HG03108 (cell line): Measurements from ENCODE around the gene NKAP.
"Not testable (repeated sequence)": the region's sequence is repeated elsewhere in the genome, so short reads cannot be mapped to it uniquely, and the experiment has no call there.

Experiments used
- ATAC-seq: cut with Tn5 transposase; IDR thresholded peaks from one replicate; pipeline ENCODE4 v1.9.1; 2021; ENCODE audit warnings: moderate library complexity; ENCODE audit not compliant: unreplicated experiment

Gene NKAP

DNA sequence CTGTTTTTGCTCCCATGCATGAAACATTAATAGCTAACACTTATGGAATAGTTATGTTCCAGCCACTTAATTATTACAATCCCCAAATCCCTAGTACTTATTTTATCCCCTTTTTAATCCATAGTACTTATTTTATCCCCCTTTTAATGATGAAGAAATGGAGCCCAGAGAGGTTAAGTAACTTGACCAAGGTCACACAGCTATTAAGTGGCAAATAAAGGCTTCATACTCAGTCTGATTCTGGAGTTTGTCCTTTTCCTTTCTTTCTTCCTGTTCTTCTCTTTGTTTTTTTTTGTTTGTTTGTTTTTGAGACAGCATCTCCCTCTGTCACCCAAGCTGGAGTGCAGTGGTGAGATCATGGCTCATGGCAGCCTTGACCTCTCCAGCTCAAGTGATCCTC lies 2.2 kb downstream of the NKAP start:
- ATAC-seq = no peak

DNA sequence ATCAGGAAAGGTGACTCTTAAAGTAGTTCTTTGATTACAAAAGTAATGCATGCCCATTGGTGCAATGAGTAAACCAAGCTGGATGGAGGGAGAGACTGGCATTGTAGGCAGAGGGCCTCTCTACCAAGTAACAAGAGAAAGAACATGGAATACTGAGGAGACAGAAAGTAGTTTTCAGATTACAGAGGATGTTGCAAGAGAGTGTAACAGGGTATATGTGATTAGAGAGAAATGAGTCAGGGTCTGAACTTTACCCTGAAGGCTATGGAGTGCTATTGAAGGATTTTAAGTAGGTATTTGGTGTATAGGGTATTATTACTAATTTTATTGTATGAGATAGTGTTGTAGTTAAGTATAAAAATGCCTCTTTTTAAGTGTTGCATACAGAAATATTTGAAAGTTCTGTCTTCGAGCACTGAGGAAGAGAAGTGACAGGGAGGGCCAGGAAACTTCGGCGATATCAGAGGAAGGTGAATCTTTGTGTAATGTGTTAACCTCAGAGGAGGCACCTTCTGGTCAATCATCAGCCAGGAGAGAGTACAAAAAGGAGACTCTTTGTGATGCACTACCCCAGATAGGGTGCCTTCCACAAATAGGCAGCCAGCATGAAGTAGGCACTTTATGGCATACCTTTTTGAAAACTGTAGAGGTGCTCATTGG lies 8.2 kb downstream of the NKAP start:
- ATAC-seq = no peak

DNA sequence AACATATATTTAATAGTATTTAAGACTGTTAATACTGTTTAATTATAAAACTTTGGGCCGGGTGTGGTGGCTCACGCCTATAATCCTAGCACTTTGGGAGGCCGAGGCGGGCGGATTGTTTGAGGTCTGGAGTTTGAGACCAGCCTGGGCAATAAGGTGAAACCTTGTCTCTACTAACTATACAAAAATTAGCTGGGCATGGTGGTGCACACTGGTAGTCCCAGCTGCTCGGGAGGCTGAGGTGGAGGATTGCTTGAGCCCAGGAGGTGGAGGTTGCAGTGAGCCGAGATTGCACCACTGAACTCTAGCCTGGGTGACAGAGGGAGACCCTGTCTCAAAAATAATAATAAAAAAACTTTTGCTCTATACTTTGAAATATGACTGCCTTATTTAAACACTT lies 21.2 kb downstream of the NKAP start:
- ATAC-seq = not testable (repeated sequence)

DNA sequence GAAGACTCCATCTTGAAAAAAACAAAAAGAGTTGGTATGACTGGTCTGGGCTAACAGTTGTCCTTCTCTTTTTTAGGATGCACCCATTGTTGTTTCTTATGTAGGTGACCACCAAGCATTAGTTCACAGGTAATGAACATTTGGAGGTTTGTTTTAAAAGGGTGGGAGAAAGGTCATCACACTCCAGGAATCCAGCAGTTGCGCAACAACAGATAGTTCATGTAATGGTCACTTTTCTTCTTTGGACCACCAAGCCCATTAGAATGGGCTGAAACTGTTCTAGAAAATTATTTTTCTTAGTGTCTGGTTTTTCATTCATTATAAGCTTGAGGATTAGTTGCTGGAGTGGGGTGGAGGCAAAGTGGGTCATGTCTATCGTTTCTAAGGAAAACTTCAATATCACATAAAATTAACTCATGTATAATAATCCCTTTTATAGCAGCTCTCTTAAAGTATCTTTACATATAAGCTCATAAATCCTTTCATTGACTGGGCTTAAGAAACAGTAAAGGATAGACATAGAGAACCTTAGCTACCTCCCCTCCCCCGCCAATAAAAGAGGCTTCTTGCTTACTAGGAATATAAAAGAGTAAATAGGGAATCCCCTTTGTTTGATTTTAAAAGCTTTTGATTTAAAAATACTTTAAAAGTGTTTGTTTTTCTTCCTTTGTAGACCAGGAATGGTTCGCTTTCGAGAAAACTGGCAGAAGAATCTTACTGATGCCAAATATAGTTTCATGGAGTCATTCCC lies 23.5 kb downstream of the NKAP start:
- no peak for ATAC-seq

DNA sequence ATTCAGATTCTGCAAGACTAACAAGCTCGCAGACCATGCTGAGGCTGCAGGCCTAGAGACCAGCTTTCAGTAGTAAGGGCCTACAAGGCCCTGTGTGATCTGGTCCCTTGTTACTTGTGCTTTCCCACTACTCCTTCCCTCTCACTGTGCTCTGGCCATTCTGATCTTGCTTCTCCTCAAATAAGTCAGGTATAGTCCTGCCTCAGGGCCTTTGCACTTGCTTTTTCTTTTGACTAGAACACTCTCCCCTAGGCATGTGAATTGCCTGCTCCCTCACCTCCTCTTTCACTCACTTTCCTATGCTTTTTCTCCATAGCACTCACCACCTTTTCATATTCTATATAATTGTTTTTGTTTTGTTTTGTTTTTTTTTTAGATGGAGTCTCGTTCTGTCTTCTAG lies 25.7 kb downstream of the NKAP start:
- no peak for ATAC-seq

DNA sequence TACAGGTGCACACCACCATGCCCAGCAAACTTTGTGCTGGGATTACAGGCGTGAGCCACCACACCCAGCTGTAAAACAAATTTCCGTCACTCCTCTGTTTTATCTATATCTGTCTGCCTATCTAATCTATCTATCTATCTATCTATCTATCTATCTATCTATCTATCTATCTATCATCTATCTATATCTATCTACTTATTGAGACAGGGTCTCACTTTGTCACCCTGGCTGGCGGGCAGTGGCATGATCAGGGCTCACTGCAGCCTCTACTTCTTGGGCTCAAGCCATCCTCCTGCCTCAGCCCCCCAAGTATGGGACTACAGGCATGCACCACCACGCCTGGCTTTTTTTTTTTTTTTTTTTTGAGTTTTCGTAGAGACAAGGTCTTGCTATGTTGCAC lies 27.2 kb downstream of the NKAP start:
- ATAC-seq = no peak

DNA sequence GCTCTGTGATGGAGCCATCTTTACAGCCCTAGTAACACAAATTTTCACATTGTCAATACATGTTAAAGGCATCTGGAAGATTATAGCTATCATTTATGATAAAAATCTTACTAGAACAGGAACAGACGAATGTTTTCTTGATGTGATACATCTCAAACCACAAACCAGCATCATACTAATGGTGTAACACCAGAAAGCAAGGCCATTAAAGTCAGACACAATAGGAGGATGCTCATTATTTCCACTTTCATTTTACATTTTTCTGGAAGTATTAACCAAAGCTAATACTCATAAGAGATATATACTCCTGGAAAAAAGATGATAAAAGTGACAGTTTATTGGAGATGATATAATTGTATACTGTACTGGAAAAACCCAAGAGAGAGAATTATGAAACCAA lies 42.6 kb downstream of the NKAP start:
- ATAC-seq = no peak

DNA sequence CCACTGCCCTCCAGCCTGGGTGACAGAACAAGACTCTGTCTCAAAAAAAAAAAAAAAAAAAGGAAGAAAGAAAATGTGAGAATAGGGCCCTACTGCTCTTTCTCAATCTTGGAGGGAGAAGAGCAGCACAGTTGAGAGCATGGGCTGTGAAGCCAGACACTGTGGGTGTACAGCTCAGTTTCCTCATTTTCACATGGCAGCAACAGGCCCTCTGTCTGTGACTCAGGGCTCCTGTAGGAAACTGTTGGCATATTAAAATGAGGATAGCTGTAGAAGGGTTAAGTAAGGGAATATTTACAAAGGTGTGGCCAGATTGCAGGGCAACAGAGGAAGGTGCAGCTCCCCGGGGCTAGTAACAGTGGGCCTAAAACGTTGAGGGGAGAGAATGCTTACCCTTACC lies 44.4 kb downstream of the NKAP start:
- no peak for ATAC-seq

DNA sequence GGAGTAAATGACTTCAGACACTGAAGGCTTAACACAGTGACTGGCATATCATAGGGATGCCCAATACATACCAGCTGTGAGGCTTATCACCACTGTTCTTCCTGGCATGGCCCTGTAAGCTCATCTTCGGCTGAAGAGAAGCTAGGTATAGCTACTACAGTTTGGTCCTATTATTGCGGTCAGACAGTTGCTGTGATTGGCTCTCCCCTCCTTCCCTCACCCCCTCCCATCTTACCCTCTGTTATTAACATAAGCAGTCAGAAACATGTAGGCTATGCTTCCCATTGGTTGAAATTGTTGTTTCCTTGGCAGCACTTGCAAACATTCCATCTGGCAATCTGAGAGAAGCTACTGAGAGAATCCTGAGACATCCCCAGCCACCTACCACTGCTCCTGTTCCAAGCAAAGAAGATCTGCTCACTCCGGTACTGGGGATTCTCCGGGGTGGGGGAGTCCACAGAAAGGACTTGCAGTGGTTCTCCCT lies 47.7 kb downstream of the NKAP start, which contains the start of gene AKAP14:
Gene AKAP14 (plus strand): TSS at position 51 of the 484 bp plus-strand sequence. CDS start 7,331 bp downstream, outside the sequence.
- no peak for ATAC-seq

DNA sequence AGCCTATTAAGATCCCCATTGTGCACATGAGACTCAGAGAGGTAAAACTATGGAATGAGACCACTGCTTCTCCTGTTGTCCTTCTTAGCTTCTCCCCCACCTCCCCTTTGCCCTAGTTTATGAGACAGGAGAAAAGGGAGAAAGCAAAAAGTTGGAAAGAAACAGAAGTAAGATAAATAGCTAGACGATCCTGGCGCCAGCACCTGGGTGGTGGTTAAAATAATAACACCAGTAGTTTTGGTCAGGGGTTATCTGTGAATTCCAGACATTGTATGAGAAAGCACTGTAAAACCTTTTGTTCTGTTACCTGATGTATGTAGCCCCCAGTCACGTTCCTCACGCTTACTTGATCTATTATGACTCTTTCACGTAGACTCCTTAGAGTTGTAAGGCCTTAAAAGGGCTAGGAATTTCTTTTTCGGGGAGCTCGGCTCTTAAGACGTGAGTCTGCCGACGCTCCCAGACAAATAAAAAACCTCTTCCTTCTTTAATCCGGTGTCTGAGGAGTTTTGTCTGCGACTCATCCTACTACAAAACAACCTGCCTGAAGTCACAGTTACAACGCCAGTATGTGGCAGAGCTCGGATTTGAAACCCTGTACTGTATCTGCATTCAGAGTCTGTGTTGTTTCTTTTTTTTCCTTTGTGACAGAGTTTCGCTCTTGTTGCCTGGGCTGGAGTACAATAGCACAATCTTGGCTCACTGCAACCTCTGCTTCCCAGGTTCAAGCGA lies 51.4 kb downstream of the NKAP start:
- ATAC-seq = not testable (repeated sequence)

DNA sequence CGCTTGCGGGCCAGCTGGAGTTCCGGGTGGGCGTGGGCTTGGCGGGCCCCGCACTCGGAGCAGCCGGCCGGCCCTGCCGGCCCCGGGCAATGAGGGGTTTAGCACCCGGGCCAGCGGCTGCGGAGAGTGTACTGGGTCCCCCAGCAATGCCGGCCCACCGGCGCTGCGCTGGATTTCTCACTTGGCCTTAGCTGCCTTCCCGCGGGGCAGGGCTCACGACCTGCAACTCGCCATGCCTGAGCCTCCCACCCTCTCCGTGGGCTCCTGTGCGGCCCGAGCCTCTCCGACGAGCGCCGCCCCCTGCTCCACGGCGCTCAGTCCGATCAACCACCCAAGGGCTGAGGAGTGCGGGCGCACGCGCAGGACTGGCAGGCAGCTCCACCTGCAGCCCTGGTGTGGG lies 52.9 kb downstream of the NKAP start:
- ATAC-seq = not testable (repeated sequence)

DNA sequence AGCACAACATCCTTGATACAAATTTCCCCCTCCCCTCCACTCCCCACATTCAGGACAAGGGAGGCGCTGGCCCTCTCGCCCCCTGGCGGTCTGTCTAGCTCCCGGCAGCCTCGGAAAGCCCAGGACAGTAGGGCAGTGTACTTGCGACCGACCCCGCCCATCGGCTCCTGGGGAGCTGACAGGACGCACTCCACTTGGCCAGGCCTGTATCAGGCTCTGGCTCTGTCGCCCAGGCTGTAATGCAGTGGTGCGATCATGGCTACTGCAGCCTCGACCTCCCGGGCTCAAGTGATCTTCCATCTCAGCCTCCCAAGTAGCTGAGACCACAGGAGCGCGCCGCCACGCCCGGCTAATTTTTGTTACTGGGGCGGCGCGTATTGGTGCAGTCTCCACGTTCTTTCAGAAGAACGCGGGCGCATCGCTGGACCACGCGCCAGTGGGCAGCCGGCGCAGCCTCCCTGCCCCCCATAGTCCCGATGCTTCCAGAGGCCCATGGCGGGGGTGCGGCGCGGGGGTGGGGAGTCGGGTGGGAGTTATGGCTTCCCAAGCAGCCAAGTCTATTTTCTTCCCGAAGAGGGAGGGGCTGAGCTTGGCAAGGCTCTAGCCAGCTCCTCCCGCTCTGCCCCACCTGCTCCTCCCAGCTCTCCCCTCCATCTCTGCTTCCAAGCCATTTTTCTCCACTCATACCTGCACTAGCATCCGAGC lies 55.7 kb downstream of the NKAP start:
- peak; percentile 83 for ATAC-seq

DNA sequence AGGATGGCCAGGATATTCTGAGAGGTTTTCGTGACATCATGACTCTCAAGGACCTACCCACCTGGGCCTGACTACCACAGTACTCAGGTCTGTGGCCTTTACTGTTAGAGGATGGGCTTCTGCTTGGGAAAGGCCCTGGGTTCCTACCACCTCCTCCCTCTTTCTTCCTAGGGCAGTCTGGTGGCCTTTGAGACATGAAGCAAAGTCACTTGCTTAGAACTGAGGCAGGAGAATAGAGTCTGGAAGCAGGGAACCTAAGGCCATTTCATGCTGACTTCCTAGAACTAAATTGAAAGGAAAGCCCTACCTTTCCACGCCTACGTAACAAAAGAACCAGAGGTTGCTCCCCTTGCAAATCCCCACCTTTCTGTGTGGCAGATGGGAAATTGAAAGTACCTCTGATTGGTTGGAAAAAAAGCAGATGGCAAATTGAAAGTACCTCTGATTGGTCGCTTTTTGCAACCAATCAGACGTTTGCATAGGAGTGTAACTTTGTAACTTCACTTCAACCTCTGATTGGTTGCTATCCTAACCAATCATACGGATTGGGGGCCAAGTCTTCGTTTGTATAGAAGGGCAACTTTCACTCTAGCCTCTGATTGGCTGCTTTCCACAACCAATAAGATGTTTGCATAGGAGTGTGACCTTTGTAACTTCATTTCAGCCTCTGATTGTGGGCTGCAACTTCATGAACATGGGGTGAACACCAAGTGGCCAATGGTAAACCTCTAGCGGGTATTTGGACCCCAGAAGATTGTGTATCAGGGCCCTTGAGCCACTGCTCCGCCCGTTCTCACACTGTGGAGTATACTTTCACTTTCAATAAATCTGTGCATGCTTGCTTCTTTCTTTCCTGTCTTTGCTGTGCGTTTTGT lies 57.8 kb downstream of the NKAP start:
- ATAC-seq = no peak

DNA sequence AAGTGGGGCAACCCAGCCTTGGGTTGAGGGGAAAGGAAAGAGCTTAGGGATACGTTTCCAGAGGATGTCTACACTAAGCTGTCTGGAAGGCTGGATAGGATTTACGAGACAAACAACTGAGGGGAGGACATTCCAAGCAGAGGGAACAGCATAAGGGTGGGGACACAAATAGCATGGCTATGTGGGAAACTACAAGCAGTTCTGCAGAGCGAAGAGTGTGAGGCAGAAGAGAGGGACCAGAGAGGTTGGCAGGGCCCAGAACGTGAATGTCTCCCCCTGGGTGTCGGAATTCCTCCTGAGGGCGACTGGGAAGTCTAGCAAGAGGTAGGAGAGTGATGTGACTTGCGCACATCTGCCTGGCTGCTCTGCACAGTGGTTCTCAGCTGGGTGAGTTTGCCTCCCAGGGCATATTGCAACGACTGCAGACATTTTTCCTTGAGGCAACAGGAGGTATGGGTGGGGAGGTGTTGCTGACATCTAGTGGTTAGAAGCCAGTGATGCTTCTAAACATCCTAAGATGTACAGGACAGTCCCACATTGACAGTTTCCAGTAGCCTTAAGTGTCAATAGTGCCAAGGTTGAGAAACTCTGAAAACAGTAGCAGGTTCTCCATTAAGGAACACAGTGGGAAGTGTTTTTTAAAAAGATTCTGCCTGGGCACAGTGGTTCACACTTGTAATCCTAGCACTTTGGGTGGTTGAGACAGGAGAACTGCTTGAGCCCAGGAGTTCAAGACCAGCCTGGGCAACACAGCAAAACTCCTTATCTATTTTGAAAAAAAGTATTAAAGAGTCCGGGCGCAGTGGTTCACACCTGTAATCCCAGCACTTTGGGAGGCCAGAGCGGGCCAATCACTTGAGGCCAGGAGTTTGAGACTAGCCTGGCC lies 62.8 kb downstream of the NKAP start:
- no peak for ATAC-seq

DNA sequence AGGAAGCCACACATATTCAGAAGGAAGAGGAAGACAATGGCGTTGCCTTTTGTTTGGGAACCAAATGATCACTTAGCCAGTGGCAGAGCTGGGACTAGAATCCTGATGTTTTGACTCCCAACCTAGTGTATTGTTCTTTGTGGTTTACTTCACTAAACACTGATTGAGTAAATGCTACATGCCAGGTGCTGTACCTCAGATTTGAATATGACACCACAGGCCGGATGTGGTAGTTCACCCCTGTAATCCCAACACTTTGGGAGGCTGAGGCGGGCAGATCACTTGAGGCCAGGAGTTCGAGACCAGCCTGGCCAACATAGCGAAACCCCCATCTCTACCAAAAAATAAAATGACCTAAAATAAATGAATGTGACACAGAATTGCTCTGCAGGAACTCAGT lies 63.5 kb downstream of the NKAP start:
- ATAC-seq = no peak

DNA sequence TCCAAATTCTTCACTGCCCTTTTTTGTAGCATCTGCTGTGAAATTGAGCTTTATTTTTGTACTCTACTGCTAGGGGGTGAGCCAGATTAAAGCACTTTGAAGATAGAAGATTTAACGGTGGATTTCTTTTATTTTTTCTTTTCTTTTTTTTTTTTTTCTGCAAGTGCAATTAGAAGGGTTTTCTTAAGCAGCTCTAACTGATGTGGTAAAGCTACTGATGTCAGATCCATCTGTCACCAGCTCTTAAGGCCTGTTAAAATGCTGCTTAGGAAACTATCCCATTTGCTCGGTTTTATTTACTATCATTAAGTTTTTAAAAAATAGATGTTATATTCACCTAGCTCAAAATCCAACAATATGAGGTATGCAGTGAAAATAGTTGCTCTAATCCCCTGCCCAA lies 64.8 kb downstream of the NKAP start:
- ATAC-seq = no peak

DNA sequence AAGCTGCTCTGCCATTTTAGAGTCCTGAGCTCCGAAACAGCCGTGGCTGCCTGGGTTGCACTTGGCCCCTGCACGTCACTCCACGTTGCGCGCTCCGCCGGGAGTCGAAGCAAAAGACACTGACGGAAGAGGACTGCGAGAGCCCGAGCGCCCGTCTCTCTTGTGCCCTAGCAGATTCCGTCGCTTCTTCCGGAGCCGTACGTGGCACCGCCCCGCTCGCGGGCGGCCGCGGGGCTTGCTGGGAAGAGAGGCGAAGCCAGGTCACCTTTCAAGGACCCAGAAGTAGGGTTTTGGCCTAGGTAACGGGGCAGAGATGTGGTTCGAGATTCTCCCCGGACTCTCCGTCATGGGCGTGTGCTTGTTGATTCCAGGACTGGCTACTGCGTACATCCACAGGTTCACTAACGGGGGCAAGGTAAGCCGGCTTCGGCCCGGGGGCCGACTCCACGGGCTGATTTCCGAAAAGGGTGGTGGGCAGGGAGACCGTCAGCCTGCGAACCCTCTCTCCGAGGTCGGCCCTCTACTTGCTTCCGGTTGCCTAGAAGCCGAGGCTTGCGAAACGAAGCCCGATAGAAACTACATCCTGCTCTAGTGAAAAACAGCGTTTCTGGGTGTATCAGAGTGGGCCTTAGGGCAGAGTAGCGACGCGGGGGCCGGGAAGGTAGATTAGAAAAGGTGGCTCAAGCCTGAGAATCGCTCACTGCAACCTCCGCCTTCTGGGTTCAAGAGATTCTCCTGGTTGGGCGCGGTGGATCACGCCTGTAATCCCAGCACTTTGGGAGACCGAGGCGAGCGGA lies 71.8 kb downstream of the NKAP start, which contains the start of the genes NDUFA1 and RNF113A:
Gene NDUFA1 (plus strand): TSS at position 234 of the 797 bp plus-strand sequence. CDS start 80 bp downstream, at position 314.
Gene RNF113A (minus strand): TSS at position 135 of the 797 bp plus-strand sequence. CDS start 120 bp downstream, at position 15.
- peak; percentile 88 for ATAC-seq

DNA sequence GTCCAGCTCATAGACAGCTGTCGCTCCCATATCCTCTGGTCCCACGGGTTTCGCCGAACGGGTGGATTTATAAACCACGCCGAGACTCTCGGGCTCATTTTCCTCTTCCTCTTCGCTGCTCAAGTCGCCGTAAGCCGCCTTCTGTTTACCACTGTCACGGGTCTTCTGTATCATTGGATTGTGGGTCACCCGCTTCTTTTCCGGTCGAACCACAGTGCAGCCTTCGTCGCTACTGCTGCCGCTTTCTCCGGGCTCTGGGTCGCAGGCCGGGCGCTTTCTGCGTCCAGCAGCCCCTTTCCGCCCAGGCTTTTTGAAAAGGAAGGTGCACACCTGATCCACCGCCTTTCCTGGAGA lies 72.3 kb downstream of the NKAP start:
- peak; percentile 31 for ATAC-seq
